ENCODE measurements around the gene PDGFRA.

GRCh38 chr4:54233277-54233696, 4.2 kb downstream of the PDGFRA start:
- no peak for TF ChIP-seq ELF4 (IDR thresholded peaks at IDR 0.05)
- no peak for TF ChIP-seq PKNOX1 (IDR thresholded peaks at IDR 0.05)
- no peak for TF ChIP-seq TARDBP (IDR thresholded peaks at IDR 0.05)
- no peak for TF ChIP-seq L3MBTL2 (conservative IDR thresholded peaks at IDR 0.05)
- no peak for TF ChIP-seq FOXA1 (IDR thresholded peaks at IDR 0.05)
- TF ChIP-seq BHLHE40 (IDR thresholded peaks at IDR 0.05; ENCODE audit: borderline replicate concordance) = no peak
- TF ChIP-seq NFRKB (IDR thresholded peaks at IDR 0.05) = no peak
- TF ChIP-seq HDGF (IDR thresholded peaks at IDR 0.05; ENCODE audit: borderline replicate concordance) = no peak
